HG02970 (cell line): ENCODE data around the gene VMP1.
"Not testable (repeated sequence)": the region's sequence is repeated elsewhere in the genome, so short reads cannot be mapped to it uniquely, and the experiment has no call there.

ENCODE experiments used
- ATAC-seq: cut with Tn5 transposase; IDR thresholded peaks from one replicate; pipeline ENCODE4 v1.9.1; 2021; ENCODE audit warnings: mild to moderate bottlenecking, moderate library complexity, moderate number of reproducible peaks; ENCODE audit not compliant: unreplicated experiment, low FRiP score

VMP1 gene

GRCh38 chr17:59775786-59776350 is 68.4 kb downstream of the VMP1 start:
- ATAC-seq, result no peak

DNA sequence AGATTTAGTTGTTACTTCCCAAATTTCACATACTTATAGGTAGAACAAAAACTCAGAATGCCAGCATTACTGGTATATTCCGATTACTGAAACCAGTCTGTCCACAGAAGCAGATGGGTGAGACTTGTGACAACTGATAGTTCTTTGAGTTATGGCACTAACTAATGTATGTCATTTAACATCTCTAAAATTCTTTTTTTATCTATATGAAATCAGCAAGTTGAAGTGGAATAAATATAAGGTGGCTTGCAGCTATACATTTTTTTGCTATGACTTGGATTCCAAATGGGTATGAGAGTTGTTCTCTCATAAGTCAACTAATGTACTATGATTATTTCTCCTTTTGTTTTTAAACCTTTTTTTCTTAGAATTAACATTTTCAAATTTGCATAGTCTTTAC is 69.1 kb downstream of the VMP1 start:
- ATAC-seq, result no peak

DNA sequence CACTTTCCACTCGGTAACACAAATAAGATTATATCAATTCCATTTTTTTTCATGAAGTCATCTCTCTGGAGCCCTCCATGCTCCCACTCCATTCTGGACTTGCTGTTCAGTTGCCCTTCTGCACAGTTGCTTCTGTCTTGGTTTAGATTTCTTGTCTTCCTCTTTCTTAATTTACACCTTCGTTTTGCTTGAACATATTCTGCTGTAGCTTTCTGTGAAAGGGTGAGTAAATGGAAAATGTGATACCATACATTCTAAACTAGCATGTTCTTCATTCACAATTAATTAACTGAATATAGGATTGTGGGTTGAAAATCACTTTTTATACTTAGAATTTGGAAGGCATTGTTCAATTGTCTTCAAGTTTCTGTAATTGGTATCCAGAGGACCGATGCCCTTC is 69.6 kb downstream of the VMP1 start:
- no peak for ATAC-seq

DNA sequence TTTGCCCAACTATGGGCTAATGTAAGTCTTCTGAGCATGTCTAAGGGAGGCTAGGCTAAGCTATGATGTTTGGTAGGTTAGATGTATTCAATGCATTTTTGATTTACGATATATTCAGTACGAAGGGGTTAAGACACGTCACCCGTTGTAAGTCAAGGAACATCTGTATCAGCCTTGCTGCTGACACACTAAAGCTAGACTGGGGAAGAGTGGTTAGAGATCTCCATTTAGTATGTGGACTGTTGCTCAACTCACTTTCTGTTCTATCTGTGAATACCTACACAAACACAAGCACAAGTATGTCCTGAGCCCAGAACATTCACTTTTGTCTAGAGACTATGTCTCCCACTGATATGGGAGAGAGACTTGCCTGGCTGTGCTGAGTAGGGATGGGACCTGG is 71.5 kb downstream of the VMP1 start:
- ATAC-seq, result no peak

DNA sequence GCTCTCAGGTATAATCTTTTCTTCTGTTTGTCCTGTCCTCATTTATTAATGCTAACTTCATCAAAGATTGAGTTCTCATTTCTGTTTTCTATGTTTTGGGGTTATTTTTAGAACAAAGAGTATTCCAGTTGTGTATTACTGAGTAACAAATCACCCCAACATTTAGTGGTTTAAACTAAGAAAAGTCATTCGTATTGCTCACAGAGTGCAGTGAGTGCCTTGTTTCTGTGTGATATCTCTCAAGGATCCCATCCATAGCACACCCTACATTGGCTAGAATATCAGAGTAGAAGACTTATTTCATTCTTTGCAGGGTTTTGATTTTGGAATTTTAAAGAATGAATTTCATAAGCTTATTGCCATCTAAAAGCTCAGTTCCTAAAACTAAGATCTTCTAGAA is 72.1 kb downstream of the VMP1 start:
- ATAC-seq, result no peak

DNA sequence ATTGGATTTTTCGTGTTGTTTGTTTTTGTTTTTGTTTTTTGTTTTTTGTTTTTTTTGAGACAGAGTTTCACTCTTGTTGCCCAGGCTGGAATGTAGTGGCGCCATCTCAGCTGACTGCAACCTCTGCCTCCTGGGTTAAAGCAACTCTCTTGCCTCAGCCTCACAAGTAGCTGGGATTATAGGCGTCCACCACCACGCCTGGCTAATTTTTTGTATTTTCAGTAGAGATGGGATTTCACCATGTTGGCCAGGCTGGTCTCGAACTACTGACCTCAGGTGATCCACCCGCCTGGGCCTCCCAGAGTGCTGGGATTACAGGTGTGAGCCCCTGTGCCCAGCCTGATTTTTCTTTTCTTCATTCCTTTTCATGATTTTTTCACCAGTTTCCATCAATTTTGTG is 73.1 kb downstream of the VMP1 start:
- ATAC-seq, result not testable (repeated sequence)

DNA sequence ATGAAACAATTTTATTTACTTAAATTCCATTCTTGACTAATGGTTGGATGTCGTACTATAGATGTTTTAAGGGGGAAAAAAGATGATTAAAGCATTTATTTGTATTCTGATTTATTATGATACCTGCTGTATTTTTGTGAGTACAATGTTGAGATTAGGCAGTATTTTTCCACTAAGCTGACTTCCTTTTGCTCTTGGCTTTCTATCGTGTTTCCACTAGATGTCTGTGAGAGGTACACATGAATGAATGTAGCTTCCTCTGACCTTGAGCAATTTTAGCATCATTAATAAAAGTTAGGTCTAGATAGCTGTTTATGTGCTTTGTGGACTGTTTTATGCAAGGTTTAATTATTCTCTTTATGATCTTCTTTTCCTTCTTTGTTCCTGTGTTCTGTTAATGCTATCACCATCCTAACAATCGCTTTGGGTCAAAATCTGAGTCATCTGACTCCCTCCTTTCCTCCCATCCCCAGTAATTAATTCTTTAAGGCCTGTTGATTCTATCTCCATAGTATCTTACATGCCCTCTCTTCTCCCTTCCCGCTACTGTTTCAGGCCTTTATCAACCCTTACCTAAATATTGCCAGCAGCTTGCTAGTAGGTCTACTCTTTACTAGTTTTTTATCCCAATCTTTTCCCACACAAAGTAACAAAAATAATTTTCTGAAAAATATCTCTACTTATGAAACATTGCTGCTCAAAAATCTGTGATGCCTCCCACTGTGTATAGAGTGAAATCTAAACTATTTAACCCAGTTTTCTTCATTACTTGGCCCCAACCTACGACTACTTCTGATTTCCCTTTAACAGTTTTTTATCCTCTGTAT is 76.0 kb downstream of the VMP1 start:
- ATAC-seq, result no peak

GRCh38 chr17:59785091-59785799 is 77.8 kb downstream of the VMP1 start:
- no peak for ATAC-seq

- ATAC-seq, result no peak
Measured at GRCh38 chr17:59786213-59786535, 78.7 kb downstream of the VMP1 start.

- peak; percentile 90 for ATAC-seq
Measured at GRCh38 chr17:59786536-59787319, 79.3 kb downstream of the VMP1 start.

- ATAC-seq, result not testable (repeated sequence)
Measured at GRCh38 chr17:59789849-59790248, 82.4 kb downstream of the VMP1 start.

DNA sequence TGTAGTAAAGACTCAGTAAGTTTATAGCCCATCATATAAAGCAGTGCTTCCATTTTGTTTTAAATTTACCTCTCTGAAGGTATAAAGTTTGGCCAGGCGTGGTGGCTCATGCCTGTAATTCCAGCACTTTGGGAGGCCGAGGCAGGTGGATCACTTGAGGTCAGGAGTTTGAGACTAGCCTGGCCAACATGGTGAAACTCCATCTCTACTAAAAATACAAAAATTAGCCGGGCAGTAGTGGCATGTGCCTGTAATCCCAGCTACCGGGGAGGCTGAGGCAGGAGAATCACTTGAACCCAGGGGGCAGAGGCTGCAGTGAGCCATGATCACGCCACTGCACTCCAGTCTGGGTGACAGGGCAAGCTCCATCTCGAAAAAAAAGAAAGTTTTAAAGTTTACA is 83.0 kb downstream of the VMP1 start:
- ATAC-seq, result not testable (repeated sequence)

GRCh38 chr17:59790910-59791309 is 83.5 kb downstream of the VMP1 start:
- no peak for ATAC-seq

DNA sequence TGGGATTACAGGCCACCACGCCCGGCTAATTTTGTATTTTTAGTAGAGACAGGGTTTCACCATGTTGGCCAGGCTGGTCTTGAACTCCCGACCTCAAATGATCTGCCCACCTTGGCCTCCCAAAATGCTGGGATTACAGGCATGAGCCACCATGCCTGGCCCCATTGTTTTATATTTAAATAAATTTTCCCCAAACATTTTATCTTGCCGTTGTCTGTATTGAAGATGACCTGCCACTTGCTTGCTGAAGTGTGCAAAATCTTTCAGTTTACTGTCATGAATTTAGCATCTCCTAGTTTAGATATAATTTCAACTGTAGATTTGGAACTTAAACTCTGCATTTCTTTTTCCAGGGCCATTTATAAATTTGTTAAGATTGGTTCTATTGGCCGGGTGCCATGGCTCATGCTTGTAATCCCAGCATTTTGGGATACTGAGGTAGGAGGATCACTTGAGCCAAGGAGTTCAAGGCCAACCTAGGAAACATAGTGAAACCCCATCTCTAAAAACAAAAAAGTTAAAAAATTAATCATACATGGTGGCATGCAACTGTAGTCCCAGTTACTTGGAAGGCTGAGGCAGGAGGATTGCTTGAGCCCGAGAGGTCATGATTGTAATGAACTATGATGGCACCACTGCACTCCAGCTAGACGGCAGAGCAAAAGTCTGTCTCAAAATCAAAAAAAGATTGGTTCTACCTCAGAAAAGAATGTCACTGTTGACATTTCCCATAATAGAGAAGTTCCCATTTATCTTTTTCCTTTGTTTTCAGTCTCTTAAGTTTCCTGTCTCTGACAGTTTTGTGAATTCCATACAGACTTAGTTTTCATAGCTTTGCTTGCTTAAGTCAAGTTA is 84.4 kb downstream of the VMP1 start:
- no peak for ATAC-seq

DNA sequence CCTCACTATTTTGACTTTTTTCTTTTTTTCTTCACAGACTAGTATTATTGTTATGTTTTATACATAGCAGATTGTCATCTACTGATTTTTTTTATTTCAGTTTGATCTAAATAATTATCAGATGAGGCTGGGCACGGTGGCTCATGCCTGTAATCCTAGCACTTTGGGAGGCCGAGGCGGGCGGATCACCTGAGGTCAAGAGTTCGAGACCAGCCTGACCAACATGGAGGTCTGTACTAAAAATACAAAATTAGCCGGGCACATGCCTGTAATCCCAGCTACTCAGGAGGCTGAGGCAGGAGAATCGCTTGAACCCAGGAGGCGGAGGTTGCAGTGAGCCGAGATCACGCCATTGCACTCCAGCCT is 85.0 kb downstream of the VMP1 start:
- not testable (repeated sequence) for ATAC-seq

DNA sequence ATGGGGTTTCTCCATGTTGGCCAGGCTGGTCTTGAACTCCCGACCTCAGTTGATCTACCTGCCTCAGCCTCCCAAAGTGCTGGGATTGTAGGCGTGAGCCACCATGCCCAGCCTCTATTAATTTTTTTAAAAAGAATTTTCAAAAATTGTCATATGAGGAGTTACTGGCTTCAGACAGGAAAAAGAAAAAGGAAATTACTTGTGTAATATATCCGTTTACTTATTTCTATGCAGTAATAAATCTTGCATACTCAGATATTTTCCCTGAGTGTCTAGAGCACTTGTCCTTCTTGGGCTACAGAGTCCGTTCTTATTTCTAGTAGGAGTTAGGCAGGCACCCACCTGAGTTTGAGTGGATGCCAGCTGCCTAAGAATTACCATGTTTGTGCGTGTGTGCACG is 85.8 kb downstream of the VMP1 start:
- ATAC-seq, result no peak

DNA sequence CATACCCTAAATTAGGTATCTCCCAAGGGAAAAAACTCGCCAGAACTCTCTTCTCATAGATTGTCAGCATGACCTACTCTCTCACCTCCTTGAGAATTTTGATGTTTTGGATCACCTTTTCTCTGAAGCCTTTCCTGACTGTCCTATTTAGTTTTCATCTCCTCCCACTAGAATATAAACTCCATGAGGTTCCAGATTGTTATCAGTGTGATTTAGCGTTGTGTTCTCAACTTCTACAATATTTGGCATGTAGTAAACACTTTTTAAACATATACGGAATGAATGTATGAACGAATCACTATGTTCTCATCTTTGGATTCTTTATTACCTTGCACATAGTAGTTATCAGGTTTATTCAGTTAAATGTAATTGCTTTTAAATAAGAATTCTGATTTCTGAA is 88.7 kb downstream of the VMP1 start:
- ATAC-seq, result no peak

DNA sequence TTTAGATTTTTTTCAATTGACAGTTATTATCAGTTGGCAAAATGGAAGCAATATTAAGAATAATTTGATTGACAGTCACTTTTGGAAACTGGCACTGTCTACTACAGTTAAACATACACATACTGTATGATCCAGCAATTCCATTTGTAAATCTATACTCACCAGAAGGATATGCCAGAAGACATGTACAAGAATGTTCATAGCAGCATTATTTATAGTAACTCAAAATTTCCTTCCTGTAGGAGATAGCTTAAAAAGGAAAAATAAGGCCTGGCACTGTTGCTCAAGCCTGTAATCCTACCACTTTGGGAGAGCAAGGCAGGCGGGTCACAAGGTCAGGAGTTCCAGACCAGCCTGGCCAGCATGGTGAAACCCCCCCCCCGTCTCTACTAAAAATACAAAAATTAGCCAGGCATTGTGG is 89.3 kb downstream of the VMP1 start:
- no peak for ATAC-seq

GRCh38 chr17:59798111-59798510 is 90.7 kb downstream of the VMP1 start:
- no peak for ATAC-seq

- no peak for ATAC-seq
Measured at GRCh38 chr17:59800530-59800942, 93.1 kb downstream of the VMP1 start.
